Activated CD8-positive, alpha-beta T cell treated with anti-CD3 and anti-CD28 coated beads, Interleukin-2, amount 10 ng/mL, durations not matched to agents 7 days and 5 days (primary cell): Measurements from ENCODE around the gene LGALS12. TPM values are rescaled to one million over a fixed set of nuclear protein-coding genes. Genes with fewer than 3 reads are reported as not detected.

Source experiments
- ATAC-seq: fragments of 150-1000 bp; cut with Tn5 transposase; one replicate; pipeline ENCODE4 v1.10.0; 2021; ENCODE audit warnings: moderate library complexity
- CTCF ChIA-PET: fragments of 350-600 bp; sonication (Branson Sonifier 250); formaldehyde crosslinking; loops from one replicate; lab custom pipeline; 2021; ENCODE audit warnings: antibody characterized with exemption; lab: Charles Lee
- POLR2A ChIA-PET: fragments of 350-600 bp; sonication (Branson Sonifier 250); formaldehyde crosslinking; loops from one replicate; lab custom pipeline; 2021; ENCODE audit warnings: antibody characterized with exemption; lab: Charles Lee
- DNase-seq: peaks from one replicate; pipeline ENCODE4 v3.0.0-alpha.2; 2020
- H3K27ac Mint-ChIP-seq: one replicate; pipeline ENCODE4 v1.8.0; 2021; ENCODE audit warnings: mild to moderate bottlenecking, mixed read lengths
- H3K27me3 Mint-ChIP-seq: one replicate; pipeline ENCODE4 v1.8.0; 2021; ENCODE audit warnings: low read depth, mixed read lengths
- H3K36me3 Mint-ChIP-seq: one replicate; pipeline ENCODE4 v1.8.0; 2021; ENCODE audit warnings: low read depth, mixed read lengths
- H3K4me1 Mint-ChIP-seq: one replicate; pipeline ENCODE4 v1.8.0; 2021; ENCODE audit warnings: low read depth, mixed read lengths
- H3K4me3 Mint-ChIP-seq: one replicate; pipeline ENCODE4 v1.8.0; 2021; ENCODE audit warnings: mild to moderate bottlenecking, mixed read lengths
- H3K9me3 Mint-ChIP-seq: one replicate; pipeline ENCODE4 v1.8.0; 2022; ENCODE audit warnings: mixed read lengths; ENCODE audit not compliant: insufficient read depth
- total RNA-seq, 2 experiments: library from RNA; stranded (reverse); gene quantifications; one replicate each; pipeline ENCODE4 v1.2.3, GENCODE V29; 2021

The LGALS12 gene
- total RNA-seq, 2 experiments from 2014 or later, result not detected

GRCh38 chr11:63560506-63561180, 54.8 kb downstream of the LGALS12 start:
- no peak for ATAC-seq

GRCh38 chr11:63563201-63564055, 57.5 kb downstream of the LGALS12 start, which contains the start of gene PLAAT2:
TSS of gene PLAAT2 (minus strand) at chr11:63563379. CDS start at chr11:63563324, 55 bp downstream.
- Mint-ChIP-seq H3K9me3 (no peaks in the 10 kb centered on the region), H3K27ac (peak within 1 kb of the TSS; percentile 39), H3K27me3 (no peaks in the 10 kb centered on the region), H3K4me3 (no peak within 1 kb of the TSS), H3K36me3 (no peaks in the 10 kb centered on the region), H3K4me1 (peaks cover 63% of the 10 kb centered on the region)
- POLR2A ChIA-PET, result interaction anchor here (0.6 to 5.5 kb wide), 5 partner anchors 11 to 27 kb away, joined by 3 to 27 read pairs (median 4); partner anchors contain the start of gene PLAAT4
- ATAC-seq, result no peak
- DNase-seq, result no peak
- CTCF ChIA-PET, result interaction anchor here (1.3 to 6.4 kb wide), 3 partner anchors 11 to 75 kb away, joined by 4 to 39 read pairs (median 8); partner anchors contain the start of gene PLAAT4

More at GRCh38 chr11:63560506-63561180, 54.8 kb downstream of the LGALS12 start:
- Mint-ChIP-seq H3K4me1 (peaks cover 55% of the 10 kb centered on the region), H3K36me3 (no peaks in the 10 kb centered on the region), H3K27ac (peak overlapping the region; percentile 18), H3K4me3 (no peak overlapping the region), H3K9me3 (no peaks in the 10 kb centered on the region), H3K27me3 (no peaks in the 10 kb centered on the region)
- no peak for DNase-seq
- POLR2A ChIA-PET, result interaction anchor here (2.2 kb wide), 1 partner anchor 10 kb away, joined by 7 read pairs; no protein-coding TSS in a partner anchor
- CTCF ChIA-PET, result interaction anchor here (1.3 to 1.8 kb wide), 2 partner anchors 9 to 81 kb away, joined by 3 to 4 read pairs; no protein-coding TSS in a partner anchor

- peaks cover 66% of the 10 kb centered on the region for H3K4me1 Mint-ChIP-seq
- CTCF ChIA-PET, result interaction anchor here (2.1 to 6.4 kb wide), 2 partner anchors 11 to 27 kb away, joined by 8 to 39 read pairs; partner anchors contain the start of gene PLAAT4
- POLR2A ChIA-PET, result interaction anchor here (0.6 to 5.5 kb wide), 5 partner anchors 10 to 28 kb away, joined by 3 to 27 read pairs (median 4); partner anchors contain the start of gene PLAAT4
- ATAC-seq, result peak; percentile 65
- peak; percentile 59 for DNase-seq
- H3K27ac Mint-ChIP-seq, result peak overlapping the region; percentile 75
- no peaks in the 10 kb centered on the region for H3K9me3 Mint-ChIP-seq
- no peaks in the 10 kb centered on the region for H3K27me3 Mint-ChIP-seq
- no peaks in the 10 kb centered on the region for H3K36me3 Mint-ChIP-seq
- H3K4me3 Mint-ChIP-seq, result no peak overlapping the region
Observed at GRCh38 chr11:63564056-63564774, 58.3 kb downstream of the LGALS12 start.

DNA sequence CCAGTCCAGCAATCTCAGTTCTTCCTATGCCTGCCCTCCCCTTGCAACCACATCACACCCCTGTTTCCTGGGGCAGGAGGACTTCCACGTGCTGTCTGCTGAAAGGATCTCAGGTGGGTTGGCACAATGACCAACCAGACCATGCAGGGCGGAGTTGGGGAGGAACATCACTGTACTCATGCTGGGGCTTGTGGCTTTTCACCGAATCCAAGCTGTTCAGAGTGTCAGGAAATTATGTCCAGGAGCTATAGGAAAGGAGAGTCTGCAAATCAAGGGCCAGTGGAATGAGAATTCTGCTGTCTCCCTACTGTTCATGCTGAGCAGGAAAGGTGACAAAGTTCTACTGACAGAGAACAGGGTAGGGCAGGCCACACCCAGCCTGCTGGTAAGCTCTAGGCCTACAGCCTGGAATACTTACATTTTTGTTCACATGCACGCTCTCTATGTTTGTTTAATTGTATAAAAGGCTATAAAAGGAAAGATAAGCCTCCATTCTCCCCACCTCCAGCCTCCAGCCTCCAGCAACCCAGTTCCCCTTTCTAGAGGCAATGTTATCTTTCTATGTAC, 59.0 kb downstream of the LGALS12 start:
- ChIA-PET CTCF (interaction anchor here (2.1 to 6.4 kb wide), 2 partner anchors 12 to 28 kb away, joined by 8 to 39 read pairs; partner anchors contain the start of gene PLAAT4), POLR2A (interaction anchor here (1.0 to 5.5 kb wide), 2 partner anchors 11 to 29 kb away, joined by 3 to 27 read pairs; partner anchors contain the start of gene PLAAT4)
- Mint-ChIP-seq H3K9me3 (no peaks in the 10 kb centered on the region), H3K4me3 (no peak overlapping the region), H3K4me1 (peaks cover 64% of the 10 kb centered on the region), H3K36me3 (no peaks in the 10 kb centered on the region), H3K27me3 (no peaks in the 10 kb centered on the region), H3K27ac (peak overlapping the region; percentile 75)
- DNase-seq, result no peak
- no peak for ATAC-seq

Other genes starting within 250 kb of the LGALS12 start
- gene SLC22A9, start 136.3 kb upstream of the LGALS12 start, total RNA-seq, result not detected
- gene PLAAT5, start 14.9 kb upstream of the LGALS12 start, total RNA-seq, result under 1 TPM; 0.11 to 0.68 TPM
- gene PLAAT4, start 30.7 kb downstream of the LGALS12 start, total RNA-seq, result 10 to 100 TPM; 97.5 to 99.8 TPM
- under 1 TPM in 1 of 2 experiments, not detected in 1; 0.57 TPM for gene PLAAT2, start 57.3 kb downstream of the LGALS12 start, total RNA-seq
- gene PLAAT3, start 108.3 kb downstream of the LGALS12 start, total RNA-seq, result 10 to 100 TPM in 1 of 2 experiments, 1 to 10 TPM in 1; 9.7 to 10.4 TPM
- 10 to 100 TPM; 35.1 to 37.3 TPM for gene ATL3, start 165.3 kb downstream of the LGALS12 start, total RNA-seq
- 10 to 100 TPM; 62.2 to 62.4 TPM for gene RTN3, start 175.4 kb downstream of the LGALS12 start, total RNA-seq